ENCODE results near the gene GPI. TPM values are rescaled to one million over a fixed set of nuclear protein-coding genes. Genes with fewer than 3 reads are reported as not detected.
"Not testable (repeated sequence)": the region's sequence is repeated elsewhere in the genome, so short reads cannot be mapped to it uniquely, and the experiment has no call there.

Gene GPI
- total RNA-seq, 1 donor from 2014 or later: 453 TPM

DNA sequence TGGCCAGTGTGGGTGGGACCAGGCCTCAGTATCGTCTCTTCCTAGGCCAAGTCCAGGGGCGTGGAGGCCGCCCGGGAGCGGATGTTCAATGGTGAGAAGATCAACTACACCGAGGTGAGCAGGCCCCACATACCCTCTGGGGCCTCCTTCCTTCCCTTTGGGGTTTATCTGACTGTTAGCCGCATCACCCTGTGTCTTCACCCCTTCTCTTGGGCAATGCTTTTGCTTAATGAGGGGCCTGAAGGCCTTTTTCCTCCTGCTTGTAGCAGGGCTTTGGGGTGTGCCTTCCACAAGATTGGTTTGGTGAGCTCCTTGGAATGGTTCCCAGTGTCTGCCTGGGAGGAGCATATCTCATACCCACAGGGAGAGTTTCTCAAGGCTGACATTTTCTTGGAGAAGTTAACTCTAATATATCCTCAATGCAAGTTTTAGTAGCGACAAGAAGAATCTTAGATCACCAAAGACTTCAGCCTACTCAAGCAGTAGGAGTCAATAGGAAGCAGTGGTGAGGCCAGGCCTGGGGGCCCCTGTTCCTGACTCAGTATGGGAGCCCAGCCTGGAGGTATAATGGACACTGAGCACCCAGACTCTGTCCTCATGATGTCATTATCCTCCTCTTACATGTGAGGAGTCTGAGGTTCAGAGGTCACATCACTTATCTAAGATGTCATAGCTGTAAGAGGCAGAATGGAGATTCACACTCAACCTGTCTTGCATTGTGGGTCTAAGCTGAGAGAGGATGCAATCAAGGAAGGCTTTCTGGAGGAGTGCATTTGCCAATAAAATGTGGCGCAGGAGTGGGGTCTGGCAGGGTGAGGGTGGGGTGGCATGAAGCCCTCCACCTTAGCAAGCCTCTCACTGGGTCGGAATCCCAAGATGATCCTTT is 2.0 kb downstream of the GPI start:
- peak overlapping the region; percentile 67 for H3K4me3 ChIP-seq (ENCODE audit: low read depth, low read length)
- no peak for DNase-seq (ENCODE audit: low read depth)

DNA sequence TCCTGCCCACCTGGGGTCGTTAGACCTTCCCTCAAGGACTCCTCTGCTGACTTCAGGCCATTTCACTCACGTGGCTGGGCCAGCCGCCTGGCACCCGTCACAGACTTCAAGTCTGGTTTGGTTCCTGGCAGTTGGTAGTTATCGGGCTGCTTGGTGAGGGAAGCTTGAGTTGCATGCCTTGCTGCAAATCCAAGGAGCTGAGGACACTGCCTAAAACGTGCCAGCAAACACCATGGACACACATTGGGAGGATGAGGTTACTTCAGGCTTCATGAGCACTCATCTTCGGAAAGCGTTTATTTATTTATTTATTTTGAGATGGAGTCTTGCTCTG is 2.6 kb downstream of the GPI start:
- no peak for DNase-seq (ENCODE audit: low read depth)
- TF ChIP-seq, protein P1, sequence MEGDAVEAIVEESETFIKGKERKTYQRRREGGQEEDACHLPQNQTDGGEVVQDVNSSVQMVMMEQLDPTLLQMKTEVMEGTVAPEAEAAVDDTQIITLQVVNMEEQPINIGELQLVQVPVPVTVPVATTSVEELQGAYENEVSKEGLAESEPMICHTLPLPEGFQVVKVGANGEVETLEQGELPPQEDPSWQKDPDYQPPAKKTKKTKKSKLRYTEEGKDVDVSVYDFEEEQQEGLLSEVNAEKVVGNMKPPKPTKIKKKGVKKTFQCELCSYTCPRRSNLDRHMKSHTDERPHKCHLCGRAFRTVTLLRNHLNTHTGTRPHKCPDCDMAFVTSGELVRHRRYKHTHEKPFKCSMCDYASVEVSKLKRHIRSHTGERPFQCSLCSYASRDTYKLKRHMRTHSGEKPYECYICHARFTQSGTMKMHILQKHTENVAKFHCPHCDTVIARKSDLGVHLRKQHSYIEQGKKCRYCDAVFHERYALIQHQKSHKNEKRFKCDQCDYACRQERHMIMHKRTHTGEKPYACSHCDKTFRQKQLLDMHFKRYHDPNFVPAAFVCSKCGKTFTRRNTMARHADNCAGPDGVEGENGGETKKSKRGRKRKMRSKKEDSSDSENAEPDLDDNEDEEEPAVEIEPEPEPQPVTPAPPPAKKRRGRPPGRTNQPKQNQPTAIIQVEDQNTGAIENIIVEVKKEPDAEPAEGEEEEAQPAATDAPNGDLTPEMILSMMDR (conservative IDR thresholded peaks at IDR 0.05; ENCODE audit: low read depth, low read length): no peak
- no peak overlapping the region for H3K4me3 ChIP-seq (ENCODE audit: low read depth, low read length)

More for the DNA sequence above, 2.0 kb downstream of the GPI start:
- TF ChIP-seq, protein P1 (conservative IDR thresholded peaks at IDR 0.05; ENCODE audit: low read depth, low read length): no peak

DNA sequence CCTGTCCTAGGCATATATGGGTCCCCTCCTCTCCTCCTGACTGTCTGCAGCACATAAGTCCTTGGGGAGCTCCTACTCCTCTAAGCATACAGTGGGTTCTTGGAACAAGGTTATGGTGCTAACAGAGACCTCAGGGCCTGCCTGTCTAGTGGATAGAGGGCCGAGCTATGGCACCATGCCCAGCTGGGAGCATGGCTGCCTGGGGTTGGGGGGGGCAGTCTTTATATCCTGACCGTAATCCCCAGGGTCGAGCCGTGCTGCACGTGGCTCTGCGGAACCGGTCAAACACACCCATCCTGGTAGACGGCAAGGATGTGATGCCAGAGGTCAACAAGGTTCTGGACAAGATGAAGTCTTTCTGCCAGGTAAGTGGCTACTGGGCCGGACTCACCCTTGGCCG is 3.3 kb downstream of the GPI start:
- no peak for DNase-seq (ENCODE audit: low read depth)
- H3K4me3 ChIP-seq (ENCODE audit: low read depth, low read length): no peak overlapping the region
- TF ChIP-seq, protein P1 (conservative IDR thresholded peaks at IDR 0.05; ENCODE audit: low read depth, low read length): no peak

DNA sequence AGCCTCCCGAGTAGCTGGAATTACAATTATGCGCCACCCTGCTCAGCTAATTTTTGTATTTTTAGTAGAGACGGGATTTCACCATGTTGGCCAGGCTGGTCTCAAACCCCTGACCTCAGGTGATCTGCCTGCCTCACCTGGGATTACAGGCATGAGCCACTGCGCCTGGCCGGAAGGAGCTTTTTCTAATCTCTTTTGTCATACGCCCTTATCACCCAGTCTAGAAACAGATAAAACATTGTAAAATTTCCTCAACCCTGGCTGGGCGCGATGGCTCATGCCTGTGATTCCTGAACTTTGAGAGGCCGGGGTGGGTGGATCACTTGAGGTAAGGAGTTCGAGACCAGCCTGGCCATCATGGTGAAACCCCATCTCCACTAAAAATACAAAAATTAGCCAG is 4.2 kb downstream of the GPI start:
- DNase-seq (ENCODE audit: low read depth); H3K4me3 ChIP-seq (ENCODE audit: low read depth, low read length): not testable (repeated sequence)

DNA sequence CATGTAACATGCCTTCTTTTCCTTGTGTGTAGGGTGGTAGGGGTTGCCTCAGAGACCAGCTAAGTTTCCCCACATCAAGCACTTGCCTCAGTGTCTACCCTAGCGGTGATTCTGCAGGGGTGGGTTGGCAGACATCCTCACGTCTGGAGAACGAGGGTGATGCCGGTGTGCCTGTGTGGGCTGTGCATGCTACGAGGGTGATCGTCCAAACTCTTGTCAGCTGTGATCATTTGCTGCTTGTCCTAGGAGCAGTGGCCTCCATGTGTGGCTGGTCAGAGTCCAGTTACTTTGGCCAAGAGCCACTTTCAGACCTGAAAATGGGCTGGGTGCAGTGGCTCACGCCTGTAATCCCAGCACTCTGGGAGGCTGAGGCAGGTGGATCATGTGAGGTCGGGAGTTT is 5.1 kb downstream of the GPI start:
- no peak for DNase-seq (ENCODE audit: low read depth)
- no peak overlapping the region for H3K4me3 ChIP-seq (ENCODE audit: low read depth, low read length)
- TF ChIP-seq, protein P1 (conservative IDR thresholded peaks at IDR 0.05; ENCODE audit: low read depth, low read length): no peak

DNA sequence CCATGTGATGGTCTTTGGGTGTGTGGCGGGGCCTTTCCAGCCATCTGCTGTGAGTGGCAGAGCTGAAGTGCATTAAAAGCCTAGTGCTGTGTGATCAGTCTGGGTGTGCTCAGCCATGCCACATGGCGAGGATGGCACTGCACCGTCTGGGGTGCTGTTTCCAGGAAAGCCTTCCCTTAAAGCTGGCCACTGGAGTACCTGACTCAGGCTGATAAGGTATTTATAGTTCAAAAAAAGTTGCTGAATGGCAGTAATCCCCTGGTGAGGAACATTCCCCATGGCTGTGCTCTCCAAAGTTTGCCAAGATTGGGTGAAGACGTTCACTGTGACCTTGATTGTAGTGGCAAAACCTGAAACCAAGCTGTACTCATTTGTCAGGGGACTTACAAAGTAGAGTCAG is 6.0 kb downstream of the GPI start:
- DNase-seq (ENCODE audit: low read depth): no peak
- TF ChIP-seq, protein P1 (conservative IDR thresholded peaks at IDR 0.05; ENCODE audit: low read depth, low read length): no peak
- no peak overlapping the region for H3K4me3 ChIP-seq (ENCODE audit: low read depth, low read length)

DNA sequence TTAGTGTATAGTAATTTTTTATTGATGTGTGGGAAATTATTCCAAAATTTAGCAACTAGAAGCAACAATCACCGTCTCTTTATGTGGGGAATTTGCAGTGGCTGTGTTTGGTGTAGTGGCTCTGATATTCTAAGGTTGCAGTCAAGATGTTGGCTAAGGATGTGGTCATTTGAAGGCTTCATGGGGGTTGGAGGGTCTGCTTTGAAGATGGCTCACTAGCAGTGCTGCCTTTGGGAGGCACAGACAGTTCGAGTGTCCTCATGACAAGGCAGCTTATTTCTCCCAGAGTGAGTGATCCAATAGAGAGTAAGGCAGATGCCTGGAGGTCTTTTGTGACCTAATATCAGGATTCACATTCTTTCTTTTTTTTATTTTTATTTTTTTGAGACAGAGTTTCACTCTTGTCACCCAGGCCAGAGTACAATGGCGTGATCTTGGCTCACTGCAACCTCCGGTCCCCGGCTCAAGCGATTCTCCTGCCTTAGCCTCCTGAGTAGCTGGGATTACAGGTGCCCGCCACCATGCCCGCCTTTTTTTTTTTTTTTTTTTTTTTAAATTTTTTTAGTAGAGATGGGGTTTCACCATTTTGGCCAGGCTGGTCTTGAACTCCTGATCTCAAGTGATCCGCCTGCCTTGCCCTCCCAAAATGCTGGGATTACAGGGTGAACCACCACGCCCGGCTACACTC is 8.7 kb downstream of the GPI start:
- no peak overlapping the region for H3K4me3 ChIP-seq (ENCODE audit: low read depth, low read length)
- TF ChIP-seq, protein P1 (conservative IDR thresholded peaks at IDR 0.05; ENCODE audit: low read depth, low read length): no peak
- DNase-seq (ENCODE audit: low read depth): no peak
